Hematopoietic multipotent progenitor cell treated with erythropoietin and hydrocortisone succinate and interleukin-3 and kit ligand, for 4 days (in vitro differentiated cells): ENCODE data around the gene SLC27A2.

Source experiments
- DNase-seq: peaks from one replicate; pipeline ENCODE4 v3.0.0-alpha.2; 2015

SLC27A2 gene

DNA sequence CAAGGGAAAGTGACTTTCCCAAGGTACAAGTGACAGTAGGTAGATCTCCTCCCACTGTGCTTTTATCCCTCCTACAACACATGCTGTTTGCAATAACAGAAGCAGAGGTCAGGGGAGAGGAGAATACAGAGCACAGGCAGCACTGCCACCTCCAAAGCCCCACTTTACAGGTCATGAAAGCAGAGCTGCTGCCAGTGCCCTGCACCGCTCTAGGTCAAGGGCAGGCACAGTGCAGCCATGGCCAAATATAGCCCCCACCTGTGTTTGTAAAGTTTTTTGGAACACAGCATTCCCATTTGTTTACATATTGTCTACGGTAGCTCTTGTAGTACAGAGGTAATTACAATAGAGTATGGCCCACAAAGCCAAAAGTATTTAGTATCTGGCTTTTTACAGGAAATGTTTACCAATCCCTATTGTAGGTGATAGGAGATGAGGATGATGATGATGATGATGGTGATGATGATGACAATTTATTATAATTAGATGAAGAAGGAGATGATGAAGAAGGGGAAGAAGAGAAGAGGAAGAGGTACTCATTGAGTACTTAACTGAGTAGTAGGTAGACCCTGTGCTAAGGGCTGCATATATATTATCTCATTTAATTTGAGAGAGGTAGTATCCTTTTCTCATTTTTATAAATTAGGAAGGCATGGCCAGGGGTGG, 63.1 kb downstream of the SLC27A2 start:
- DNase-seq, result no peak

DNA sequence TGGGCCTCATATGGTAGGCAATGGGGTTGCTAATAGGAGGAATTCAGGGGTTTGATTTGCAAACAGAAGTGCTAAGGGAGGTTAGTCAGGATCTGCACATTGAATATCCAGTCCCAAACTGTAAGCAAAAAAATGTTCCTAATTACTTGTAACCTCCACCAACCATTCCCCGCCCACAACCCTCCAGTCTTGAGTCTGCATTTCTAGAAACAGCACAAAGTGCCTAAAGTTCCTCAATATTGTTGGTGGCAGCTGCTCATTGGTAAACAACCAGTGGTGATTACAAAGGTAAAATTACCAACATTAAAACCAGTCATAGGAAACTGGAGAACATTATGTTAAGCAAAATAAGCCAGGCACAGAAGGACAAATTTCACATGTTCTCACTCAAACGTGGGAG, 64.6 kb downstream of the SLC27A2 start:
- no peak for DNase-seq

DNA sequence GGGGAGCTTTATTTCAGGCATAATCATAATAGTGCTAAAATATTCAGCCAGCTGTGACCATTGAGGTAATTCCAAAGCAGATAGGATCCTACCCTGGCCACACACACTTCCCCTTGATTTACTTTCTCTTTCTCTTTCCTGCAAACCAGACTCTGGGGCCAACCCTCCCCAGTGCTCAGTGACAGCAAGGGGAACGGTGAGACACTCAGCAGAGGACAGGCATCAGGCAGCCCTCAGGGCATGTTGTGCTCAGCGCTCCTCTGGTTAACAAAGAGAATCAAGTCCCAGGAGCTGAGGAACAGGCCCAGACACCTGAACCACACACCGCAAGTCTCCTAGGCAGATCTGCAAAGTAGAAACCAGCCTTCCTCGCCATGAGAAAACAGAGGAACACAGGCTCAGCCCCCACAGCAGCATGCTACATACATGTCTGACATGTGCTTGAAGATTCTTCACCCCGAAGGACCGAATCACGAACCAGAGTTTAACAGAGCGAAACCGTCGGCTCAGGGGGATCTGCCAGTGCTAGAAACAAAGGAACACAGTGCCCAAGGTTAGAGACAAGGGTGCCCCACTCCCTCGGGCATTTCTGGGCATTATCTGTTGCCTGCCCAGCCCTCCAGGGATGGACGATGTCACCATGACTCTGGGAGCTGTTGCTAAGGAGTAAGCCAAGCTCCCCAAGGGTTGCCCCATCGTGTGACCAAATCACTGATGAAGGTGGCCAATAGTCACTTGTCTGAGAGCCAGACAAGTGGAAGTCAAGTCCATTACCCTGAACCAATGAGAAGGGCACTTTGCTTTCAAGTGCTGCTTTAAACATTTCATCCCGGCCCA, 66.0 kb downstream of the SLC27A2 start:
- DNase-seq, result peak; percentile 79

DNA sequence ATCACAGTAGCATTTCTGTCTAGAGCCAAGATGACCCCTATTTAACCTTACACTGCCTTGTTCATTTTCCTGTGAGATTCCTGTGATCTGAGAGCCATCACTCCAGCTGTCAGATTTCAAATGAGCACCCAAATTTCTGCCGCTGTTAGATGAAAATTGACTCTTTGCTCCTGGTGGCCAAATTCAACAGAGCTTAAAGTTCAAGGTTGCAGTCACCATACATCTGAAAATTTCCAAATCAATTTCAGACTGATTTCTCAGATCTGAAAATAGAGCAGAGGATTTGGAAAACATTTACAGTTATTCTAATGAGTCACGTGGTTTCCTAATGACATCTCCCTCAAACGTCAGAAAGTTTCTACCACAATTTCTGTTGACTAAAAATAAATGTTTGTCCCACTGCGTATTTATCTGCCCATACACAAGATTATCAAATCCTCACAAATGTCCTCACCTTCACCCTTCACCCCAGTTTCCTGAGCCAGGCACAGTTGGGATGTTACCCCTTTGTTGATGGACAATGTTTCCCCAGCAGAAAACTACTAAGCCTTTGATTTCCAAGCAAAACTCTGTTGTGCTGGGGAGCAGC, 67.1 kb downstream of the SLC27A2 start:
- no peak for DNase-seq

GRCh38 chr15:50249704-50250103, 67.7 kb downstream of the SLC27A2 start:
- no peak for DNase-seq

- no peak for DNase-seq
Measured at GRCh38 chr15:50250760-50251394, 68.9 kb downstream of the SLC27A2 start.

DNA sequence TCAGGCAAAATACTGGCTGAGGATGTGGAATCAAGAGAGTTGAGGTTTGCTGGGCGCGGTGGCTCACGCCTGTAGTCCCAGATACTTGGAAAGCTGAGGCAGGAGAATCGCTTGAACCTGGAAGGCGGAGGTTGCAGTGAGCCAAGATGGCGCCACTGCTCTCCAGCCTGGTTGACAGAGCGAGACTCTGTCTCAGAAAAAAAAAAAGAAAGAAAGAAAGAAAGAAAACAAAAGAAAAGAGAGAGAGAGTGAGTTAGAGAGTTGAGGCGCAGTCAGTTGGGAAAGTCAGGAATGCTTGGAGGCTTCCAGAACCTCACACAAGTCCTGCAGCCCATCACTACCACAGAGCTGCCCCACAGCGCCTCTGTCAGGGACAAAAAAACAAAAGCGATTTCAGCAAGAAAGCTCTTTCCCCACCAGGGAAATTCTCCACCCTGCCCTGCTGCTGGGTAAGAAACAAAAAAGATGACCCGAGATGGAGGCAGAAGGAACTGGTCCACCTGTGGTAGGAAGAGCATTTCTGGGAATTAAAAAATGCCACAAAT, 69.7 kb downstream of the SLC27A2 start:
- no peak for DNase-seq

DNA sequence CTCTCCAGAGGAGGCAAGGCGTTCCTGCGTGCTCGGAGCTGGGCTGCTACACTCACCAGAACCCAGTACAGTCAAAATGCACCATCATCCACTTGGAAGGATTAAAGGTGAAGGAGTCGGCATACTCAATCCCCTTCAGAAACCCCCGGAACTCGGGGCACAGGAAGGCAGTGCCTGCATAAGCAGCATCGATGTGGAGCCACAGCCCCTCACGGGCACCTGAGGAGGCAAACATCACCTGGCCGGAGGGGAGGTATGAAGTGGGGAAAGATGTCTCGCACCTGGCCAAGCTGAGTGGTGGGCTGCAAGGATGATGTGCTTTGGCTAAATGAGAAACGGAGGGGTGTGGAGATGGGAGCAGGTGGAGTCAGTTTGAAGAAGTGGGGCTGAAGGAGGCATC, 70.6 kb downstream of the SLC27A2 start:
- no peak for DNase-seq

GRCh38 chr15:50256188-50257041, 74.4 kb downstream of the SLC27A2 start:
- DNase-seq, result peak; percentile 65

GRCh38 chr15:50257332-50257731, 75.3 kb downstream of the SLC27A2 start:
- no peak for DNase-seq

DNA sequence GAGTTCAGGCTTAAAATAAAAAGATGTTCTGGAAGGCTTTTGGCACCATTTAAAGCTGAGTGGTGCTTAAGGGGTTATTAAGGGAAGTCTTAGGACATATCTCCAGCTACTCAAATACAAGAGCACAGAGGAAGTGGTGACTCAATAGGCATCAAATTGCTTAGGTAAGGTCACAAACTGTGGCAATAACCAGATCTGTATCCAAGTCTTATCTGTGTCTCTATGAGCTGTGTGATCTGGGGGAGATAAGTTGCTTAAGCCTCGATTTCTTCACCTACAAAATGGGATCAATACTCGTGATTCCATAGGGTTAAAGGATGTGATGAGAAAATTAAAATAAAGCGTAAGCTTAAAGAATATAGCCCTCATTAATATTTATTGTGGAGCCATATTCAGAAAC, 75.9 kb downstream of the SLC27A2 start:
- peak; percentile 84 for DNase-seq

GRCh38 chr15:50259276-50259675, 77.3 kb downstream of the SLC27A2 start:
- DNase-seq, result peak; percentile 76

DNA sequence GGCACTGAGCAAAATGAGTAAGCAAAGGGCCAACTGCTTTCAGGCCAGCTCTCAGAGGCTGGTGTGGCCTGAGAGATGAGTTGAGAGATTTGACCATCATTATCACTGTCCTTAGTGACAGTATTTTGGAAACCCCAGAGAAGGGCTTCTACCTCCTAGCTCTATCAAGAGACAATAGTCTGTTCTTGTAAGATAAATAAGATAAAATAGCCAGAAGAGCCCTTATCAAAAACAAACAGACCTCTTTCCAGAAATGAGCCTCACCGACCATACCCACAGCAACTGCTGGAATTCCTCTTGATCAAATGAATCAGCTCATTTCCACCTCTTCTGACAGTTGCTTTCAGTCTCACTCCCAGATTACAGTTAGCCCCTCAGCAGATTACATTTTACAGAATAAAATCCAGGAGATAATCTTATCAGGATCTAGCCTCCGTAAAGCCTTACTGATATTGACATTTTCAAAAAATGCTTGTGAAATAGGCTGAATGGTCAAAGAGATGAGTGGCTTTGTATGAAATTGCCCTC, 79.0 kb downstream of the SLC27A2 start:
- DNase-seq, result peak; percentile 95

DNA sequence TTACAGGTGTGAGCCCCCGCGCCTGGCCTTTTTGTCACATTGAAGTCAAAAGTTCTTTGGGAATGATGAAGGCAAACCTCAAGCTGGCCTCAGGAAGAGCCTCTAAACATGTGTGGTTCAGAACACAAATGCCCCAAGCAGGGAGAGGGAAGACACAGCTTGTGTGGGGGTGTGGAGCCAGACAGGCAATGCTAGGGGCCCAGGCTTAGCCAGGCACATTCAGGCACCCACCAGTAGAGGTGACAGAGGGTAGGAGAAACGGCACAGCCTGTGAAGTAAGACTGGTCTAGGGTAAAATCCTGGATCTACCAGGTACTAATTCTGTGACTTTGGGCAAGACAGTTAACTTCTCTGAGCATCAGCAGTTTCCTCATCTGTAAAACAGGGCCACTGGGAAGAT, 80.0 kb downstream of the SLC27A2 start:
- DNase-seq, result peak; percentile 78

DNA sequence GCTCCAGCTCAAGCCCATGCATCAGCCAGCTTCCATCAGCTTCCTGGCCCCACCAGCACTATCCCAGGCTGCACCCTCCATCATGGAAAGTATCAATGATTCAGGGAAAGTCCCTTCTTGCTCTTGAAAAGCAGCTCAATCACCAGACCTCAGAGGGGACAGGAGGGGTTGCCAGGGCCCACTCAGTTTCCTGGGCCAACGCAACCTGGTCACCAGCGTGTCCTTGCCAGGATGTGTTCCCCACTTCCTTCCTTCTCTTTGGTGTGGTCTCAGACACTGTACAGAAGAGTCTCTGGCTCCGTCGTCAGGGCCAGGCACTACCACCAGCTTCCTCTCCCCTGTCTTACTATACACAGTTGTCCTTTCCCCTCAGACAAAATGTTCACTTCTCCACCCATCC, 80.5 kb downstream of the SLC27A2 start:
- DNase-seq, result peak; percentile 75

DNA sequence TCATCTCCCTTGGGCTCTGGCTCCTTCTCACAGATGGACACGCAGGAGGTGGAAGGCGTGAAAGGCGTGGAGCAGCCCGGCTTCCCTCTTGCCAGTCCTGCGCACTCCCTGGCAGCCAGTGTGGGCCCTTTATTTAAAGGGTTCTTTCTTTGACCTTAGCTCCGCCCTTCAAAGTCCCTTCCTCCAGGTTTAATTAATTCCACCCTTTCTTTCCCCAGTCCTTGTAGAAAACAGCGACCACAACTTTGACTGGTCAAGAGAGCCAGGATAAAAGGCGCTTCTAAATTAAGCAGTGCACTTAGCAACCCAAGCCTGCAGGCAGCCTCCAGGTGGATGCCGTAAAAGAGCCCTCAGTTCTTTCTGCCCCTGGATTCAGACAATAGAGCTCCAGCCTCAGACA, 83.6 kb downstream of the SLC27A2 start, which contains the start of gene HDC:
TSS of gene HDC (minus strand) at position 107 of the 400 bp plus-strand sequence. CDS start at position 4, 103 bp downstream.
- DNase-seq, result peak; percentile 45

DNA sequence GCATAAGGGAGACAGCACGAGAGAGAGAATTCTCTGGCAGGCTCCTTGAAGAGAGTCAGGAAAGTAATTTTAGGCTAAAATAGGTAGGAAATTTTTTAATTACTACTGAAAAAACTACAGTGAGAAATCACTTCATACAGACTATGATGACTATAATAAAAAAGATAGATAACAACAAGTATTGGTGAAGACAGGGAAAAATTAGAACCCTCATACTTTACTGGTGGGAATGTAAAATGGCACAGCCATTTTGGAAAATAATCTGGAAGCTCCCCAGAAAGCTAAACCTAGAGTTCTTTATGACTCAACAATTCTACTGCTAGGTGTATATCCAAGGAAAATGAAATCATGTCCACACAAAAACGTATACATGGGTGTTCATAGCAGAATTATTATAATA, 85.6 kb downstream of the SLC27A2 start:
- no peak for DNase-seq

GRCh38 chr15:50275091-50275490, 93.1 kb downstream of the SLC27A2 start:
- no peak for DNase-seq

- DNase-seq, result no peak
Measured at GRCh38 chr15:50275908-50276307, 93.9 kb downstream of the SLC27A2 start.

DNA sequence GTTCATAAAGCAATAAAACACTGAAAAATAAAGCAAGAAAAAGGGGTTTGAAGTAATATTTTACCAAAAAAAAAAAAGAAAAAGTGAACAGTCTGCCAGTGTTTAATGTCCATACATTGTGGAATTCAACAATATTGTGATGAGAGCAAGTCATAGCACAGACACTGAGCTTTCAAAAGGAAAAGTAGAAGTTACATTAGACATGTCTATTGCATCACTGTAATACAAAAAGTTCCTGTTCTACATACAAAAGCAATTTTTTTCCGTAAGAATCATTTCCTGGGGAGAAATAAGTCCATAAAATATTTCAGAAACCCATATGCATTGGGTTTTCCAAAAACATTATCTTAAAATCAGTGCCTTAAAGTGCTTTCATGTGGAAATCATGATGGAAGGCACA, 95.4 kb downstream of the SLC27A2 start:
- no peak for DNase-seq

- peak; percentile 40 for DNase-seq
Measured at GRCh38 chr15:50278496-50278895, 96.5 kb downstream of the SLC27A2 start.

- DNase-seq, result no peak
Measured at GRCh38 chr15:50280271-50280670, 98.3 kb downstream of the SLC27A2 start.
